ENCODE measurements around the gene PROCA1.
A peak's percentile ranks its signal among the peaks of the same experiment; 100 is the strongest.
"Not testable (repeated sequence)": the region's sequence is repeated elsewhere in the genome, so short reads cannot be mapped to it uniquely, and the experiment has no call there.

Gene PROCA1

DNA sequence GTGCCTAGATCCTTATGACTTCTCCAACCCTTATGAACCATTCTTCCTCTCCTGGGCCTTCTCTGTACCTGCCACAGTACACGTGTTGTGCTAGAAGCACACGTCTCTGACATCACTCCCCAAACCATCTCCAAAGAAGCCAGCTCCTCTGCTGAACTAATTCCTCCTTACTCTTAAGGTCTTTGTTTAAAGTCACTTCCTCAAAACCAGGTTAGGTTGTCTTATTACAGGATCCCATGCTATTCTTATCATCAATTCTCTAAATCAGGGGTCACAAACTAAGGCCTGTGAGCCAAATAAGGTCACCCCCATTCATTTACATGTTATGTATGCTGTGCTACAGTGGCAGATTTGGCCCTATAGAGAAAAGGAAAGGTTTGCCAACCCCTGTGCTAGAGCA is 45.7 kb downstream of the PROCA1 start:
- DNase-seq = no peak

- DNase-seq = no peak
These were observed 48.0 kb downstream of the PROCA1 start for GRCh38 chr17:28663723-28664122.

- no peak for DNase-seq
These were observed 49.2 kb downstream of the PROCA1 start for GRCh38 chr17:28662527-28662829.

- DNase-seq = peak; percentile 92
These were observed 49.8 kb downstream of the PROCA1 start, which contains the start of the genes SDF2 and SUPT6H for GRCh38 chr17:28661635-28662526. TSS of gene SDF2 (minus strand) at chr17:28661906. CDS start at chr17:28661876, 30 bp downstream. TSS of gene SUPT6H (plus strand) at chr17:28662205. CDS start at chr17:28673402, 11,197 bp downstream.

- not testable (repeated sequence) for DNase-seq
These were observed 52.2 kb downstream of the PROCA1 start for GRCh38 chr17:28659497-28659881.

DNA sequence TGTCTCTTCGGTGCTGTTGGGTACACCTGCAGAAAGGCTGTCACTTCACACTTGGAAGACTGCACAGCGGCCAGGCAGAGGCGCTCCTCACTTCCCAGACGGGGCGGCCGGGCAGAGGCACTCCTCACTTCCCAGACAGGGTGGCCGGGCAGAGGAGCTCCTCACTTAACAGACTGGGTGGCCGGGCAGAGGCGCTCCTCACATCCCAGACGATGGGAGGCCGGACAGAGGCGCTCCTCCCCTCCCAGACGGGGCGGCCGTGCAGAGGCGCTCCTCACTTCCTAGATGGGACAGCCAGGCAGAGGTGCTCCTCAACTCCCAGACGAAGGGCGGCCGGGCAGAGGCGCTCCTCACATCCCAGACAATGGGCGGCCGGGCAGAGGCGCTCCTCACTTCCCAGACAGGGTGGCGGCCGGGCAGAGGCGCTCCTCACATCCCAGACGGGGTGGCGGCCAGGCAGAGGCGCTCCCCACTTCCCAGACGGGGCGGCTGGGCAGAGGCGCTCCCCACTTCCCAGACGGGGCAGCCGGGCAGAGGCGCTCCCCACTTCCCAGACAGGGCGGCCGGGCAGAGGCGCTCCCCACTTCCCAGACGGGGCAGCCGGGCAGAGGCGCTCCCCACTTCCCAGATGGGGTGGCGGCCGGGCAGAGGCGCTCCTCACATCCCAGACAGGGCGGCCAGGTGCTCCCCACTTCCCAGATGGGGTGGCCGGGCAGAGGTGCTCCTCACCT is 52.8 kb downstream of the PROCA1 start:
- not testable (repeated sequence) for DNase-seq

DNA sequence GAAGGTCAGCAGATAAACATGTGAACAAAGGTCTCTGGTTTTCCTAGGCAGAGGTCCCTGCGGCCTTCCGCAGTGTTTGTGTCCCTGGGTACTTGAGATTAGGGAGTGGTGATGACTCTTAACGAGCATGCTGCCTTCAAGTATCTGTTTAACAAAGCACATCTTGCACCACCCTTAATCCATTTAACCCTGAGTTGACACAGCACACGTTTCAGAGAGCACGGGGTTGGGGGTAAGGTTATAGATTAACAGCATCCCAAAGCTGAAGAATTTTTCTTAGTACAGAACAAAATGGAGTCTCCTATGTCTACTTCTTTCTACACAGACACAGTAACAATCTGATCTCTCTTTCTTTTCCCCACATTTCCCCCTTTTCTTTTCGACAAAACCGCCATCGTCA is 53.3 kb downstream of the PROCA1 start:
- DNase-seq = not testable (repeated sequence)

DNA sequence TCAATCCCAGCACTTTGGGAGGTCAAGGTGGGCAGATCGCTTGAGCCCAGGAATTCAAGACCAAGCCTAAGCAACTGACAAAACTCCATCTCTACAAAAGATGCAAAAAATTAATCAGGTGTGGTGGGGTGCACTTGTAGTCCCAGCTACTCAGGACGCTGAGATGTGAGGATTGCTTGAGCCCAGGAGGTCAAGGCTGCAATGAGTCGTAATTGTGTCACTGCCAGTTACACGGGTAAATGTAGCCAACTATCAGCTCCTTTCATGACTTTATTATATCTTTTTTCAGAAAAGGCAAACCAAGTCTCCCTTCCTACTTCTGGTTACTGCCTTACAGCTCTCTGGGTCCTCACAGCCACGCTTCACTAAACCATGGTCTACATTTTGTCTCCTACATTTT is 53.9 kb downstream of the PROCA1 start:
- no peak for DNase-seq

GRCh38 chr17:28655160-28655559 is 56.5 kb downstream of the PROCA1 start:
- DNase-seq = no peak

Data from NCI-H1694 treated with DMSO at 0.1 percent for 48 hours (cell line).